LoVo (cell line): ENCODE measurements around the gene MTX2.

Experiments used
- DNase-seq: peaks from one replicate; pipeline ENCODE4 v3.0.0-alpha.2; 2016; ENCODE audit warnings: low spot score

The MTX2 gene

GRCh38 chr2:176380341-176380740 is 111.1 kb downstream of the MTX2 start:
- DNase-seq, result no peak

- no peak for DNase-seq
Measured at GRCh38 chr2:176383100-176383499, 113.9 kb downstream of the MTX2 start.

GRCh38 chr2:176383836-176384442 is 114.7 kb downstream of the MTX2 start:
- DNase-seq, result no peak

GRCh38 chr2:176385219-176385759 is 116.0 kb downstream of the MTX2 start:
- no peak for DNase-seq

GRCh38 chr2:176385838-176386237 is 116.6 kb downstream of the MTX2 start:
- no peak for DNase-seq
